K562 (cell line): Measurements from ENCODE around the gene SGMS1. TPM values are rescaled to one million over a fixed set of nuclear protein-coding genes. Genes with fewer than 3 reads are reported as not detected.

Experiments used
- ATAC-seq: fragments of 200-7000 bp; cut with Tn5 transposase; 3 replicates; pipeline ENCODE4 v1.9.1; 2020; ENCODE audit warnings: moderate library complexity
- BruUV-seq: library from RNA; stranded (reverse); fragments of 400-500 nt; replicated peaks from 2 replicates; lab custom pipeline; 2021; lab: Mats Ljungman, UMichigan
- CTCF ChIA-PET: fragments of 300-600 bp; formaldehyde crosslinking; extraction: SDS; loops from one replicate; lab custom pipeline; 2021; ENCODE audit warnings: low intra/inter-chr PET ratio; lab: Yijun Ruan, JAX
- POLR2A ChIA-PET: fragments of 300-600, 350-650 bp; sonication (Branson Sonifier 250); formaldehyde crosslinking; extraction: SDS; loops from one replicate; lab custom pipeline; 2021; ENCODE audit warnings: antibody characterized with exemption, inconsistent platforms; lab: Yijun Ruan, JAX
- DNase-seq, 4 experiments: peaks; one replicate each; pipeline versions ENCODE4 v3.0.0 to v3.0.0-alpha.2; 2011 to 2018; ENCODE audit warnings: low spot score in 3 of 4, mixed read lengths in 3 of 4; ENCODE audit errors: extremely low read depth in 1 of 4
- FAIRE-seq: peaks from 2 replicates; lab custom pipeline; 2011; peaks lifted over from hg19 to GRCh38; lab: Jason Lieb, UNC
- H2AFZ ChIP-seq: 2 replicates; pipeline ENCODE4 v1.6.0; 2011; ENCODE audit warnings: low read depth, low read length, control low read depth, inconsistent platforms
- H3K27ac ChIP-seq: fragments of 200-600 bp; 3 replicates; pipeline ENCODE4 v1.8.0; 2011; ENCODE audit warnings: low read depth, mild to moderate bottlenecking, control low read depth, inconsistent platforms, low read length, moderate library complexity, mixed read lengths; ENCODE audit errors: extremely low read depth
- H3K27me3 ChIP-seq, 2 experiments: fragments of 300-600 bp in 1 of 2; 2 replicates in 1 of 2; 3 replicates in 1 of 2; pipeline versions ENCODE4 v1.6.0 to v1.8.0; 2011; ENCODE audit warnings: inconsistent platforms in 2 of 2, low read length in 2 of 2, mild to moderate bottlenecking in 1 of 2, mixed read lengths in 1 of 2, moderate library complexity in 1 of 2; ENCODE audit not compliant: control insufficient read depth in 2 of 2, insufficient read depth in 2 of 2
- H3K36me3 ChIP-seq: fragments of 300-600 bp; 3 replicates; pipeline ENCODE4 v1.8.0; 2011; ENCODE audit warnings: mild to moderate bottlenecking, low read length, inconsistent platforms; ENCODE audit not compliant: control insufficient read depth, insufficient read depth
- H3K4me1 ChIP-seq, 2 experiments: fragments of 200-600 bp in 1 of 2; replicated peaks in 1 of 2; 2 replicates in 1 of 2; 3 replicates in 1 of 2; pipeline versions ENCODE4 v1.5.1 to v1.8.0; 2011; ENCODE audit warnings: inconsistent platforms in 2 of 2, low read length in 2 of 2, mild to moderate bottlenecking in 1 of 2, mixed read lengths in 1 of 2, moderate library complexity in 1 of 2; ENCODE audit not compliant: control insufficient read depth in 2 of 2, insufficient read depth in 2 of 2
- H3K4me2 ChIP-seq: 2 replicates; pipeline ENCODE4 v1.6.1; 2011; ENCODE audit warnings: low read length, control low read depth, inconsistent platforms, mixed read lengths; ENCODE audit not compliant: insufficient read depth
- H3K4me3 ChIP-seq: fragments of 200-600 bp; sonication (generic), shearing (Covaris generic); 2 replicates; pipeline ENCODE4 v1.5.1; 2016; ENCODE audit warnings: control low read depth, inconsistent platforms
- H3K79me2 ChIP-seq: fragments of 200-600 bp; 3 replicates; pipeline ENCODE4 v1.8.0; 2011; ENCODE audit warnings: low read length, inconsistent platforms; ENCODE audit not compliant: control insufficient read depth, insufficient read depth
- H3K9ac ChIP-seq, 2 experiments: 2 replicates each; pipeline versions ENCODE4 v1.6.0 to v1.6.1; 2011; ENCODE audit warnings: low read depth in 2 of 2, low read length in 2 of 2, control low read depth in 1 of 2, inconsistent platforms in 1 of 2, mild to moderate bottlenecking in 1 of 2, mixed read lengths in 1 of 2; ENCODE audit not compliant: insufficient read depth in 1 of 2
- H3K9me1 ChIP-seq: one replicate; pipeline ENCODE4 v1.6.0; 2011; ENCODE audit warnings: inconsistent platforms, mild to moderate bottlenecking, low read length, moderate library complexity; ENCODE audit not compliant: control insufficient read depth, insufficient read depth
- H3K9me3 ChIP-seq: replicated peaks from 2 replicates; pipeline ENCODE4 v1.5.1; 2011; ENCODE audit warnings: low read depth, low read length, inconsistent platforms; ENCODE audit not compliant: control insufficient read depth, insufficient read depth
- H4K20me1 ChIP-seq: replicated peaks from 2 replicates; pipeline ENCODE4 v1.6.1; 2011; ENCODE audit warnings: low read length, inconsistent platforms, mixed read lengths; ENCODE audit not compliant: control insufficient read depth, insufficient read depth
- BDP1 ChIP-seq: IDR thresholded peaks from 3 replicates; pipeline ENCODE4 v1.6.1; 2011; ENCODE audit not compliant: insufficient read length, insufficient read depth
- EGR1 ChIP-seq: fragments of 450-650 bp; conservative IDR thresholded peaks from 2 replicates; pipeline ENCODE4 v1.6.1; 2017; ENCODE audit warnings: mild to moderate bottlenecking
- EP400 ChIP-seq: fragments of 450-650 bp; IDR thresholded peaks from 2 replicates; pipeline ENCODE4 v1.6.1; 2017; ENCODE audit warnings: antibody characterized with exemption, mild to moderate bottlenecking, moderate library complexity
- MBD2 ChIP-seq: sonication (generic); IDR thresholded peaks from 2 replicates; pipeline ENCODE4 v1.6.1; 2016; ENCODE audit warnings: low read depth, borderline replicate concordance
- NFXL1 ChIP-seq: fragments of 450-650 bp; formaldehyde crosslinking; IDR thresholded peaks from 2 replicates; pipeline ENCODE4 v1.4.0; 2021; ENCODE audit warnings: mild to moderate bottlenecking
- POLR2B ChIP-seq: fragments of 450-650 bp; IDR thresholded peaks from 2 replicates; pipeline ENCODE4 v1.6.1; 2018; ENCODE audit warnings: low read depth; ENCODE audit not compliant: partially characterized antibody
- SPI1 ChIP-seq: IDR thresholded peaks from 2 replicates; pipeline ENCODE4 v1.6.1; 2011; ENCODE audit warnings: low read depth, low read length, control low read depth, borderline replicate concordance
- ZNF134 ChIP-seq: fragments of 250-450 bp; sonication (Bioruptor Pico); conservative IDR thresholded peaks from 2 replicates; pipeline ENCODE4 v1.4.0; 2020
- ZNF174 ChIP-seq: fragments of 250-450 bp; sonication (Bioruptor Pico); IDR thresholded peaks from 2 replicates; pipeline ENCODE4 v1.4.0; 2020; ENCODE audit warnings: mild to moderate bottlenecking
- WGBS: fragments of 100-300 bp; shearing (Covaris generic); methylation state at CpG from one replicate; pipeline ENCODE4 v1.1.6; 2016; ENCODE audit warnings: low coverage, mixed read lengths; ENCODE audit not compliant: insufficient coverage; ENCODE audit errors: missing lambda C conversion rate; 5-methylcytosine and 5-hydroxymethylcytosine counted together
- in situ Hi-C: fragments of 300-500 bp; cut with MboI; formaldehyde crosslinking; loops from 4 replicates; pipeline ENCODE4 v1.15.0; 2018; ENCODE audit warnings: inconsistent platforms, mixed read lengths
- intact Hi-C: fragments of 100-400 bp; cut with micrococcal nuclease; formaldehyde crosslinking; loops from 2 replicates; pipeline ENCODE4 v1.14.2; 2022
- polyA plus RNA-seq, 8 experiments: library from polyadenylated mRNA; depleted of rRNA in 4 of 8; stranded (reverse) in 5 of 8; unstranded in 3 of 8; fragments of >200 nt; fragmentation: Nextera tagmentation in 2 of 8; fragmentation: Illumina TruSeq in 1 of 8; extraction: Ambion mirVana in 2 of 8; extraction: Trizol in 1 of 8; gene quantifications; 2 replicates each; pipeline versions ENCODE4 v1.2.1 to v1.2.3, GENCODE V29; 2011 to 2014; ENCODE audit warnings: inconsistent platforms in 1 of 8, missing spikeins in 1 of 8
- total RNA-seq, 7 experiments: library from RNA; depleted of rRNA in 6 of 7; stranded (reverse); fragments of >200 nt in 6 of 7; fragmentation: Illumina TruSeq in 2 of 7; extraction: Trizol in 2 of 7; gene quantifications; 2 replicates each; pipeline versions ENCODE4 v1.2.1 to v1.2.3, GENCODE V29; 2011 to 2021; ENCODE audit warnings: low replicate concordance in 1 of 7
- TF ChIP-seq, protein P1 (sequence below): fragments of 450-650 bp; IDR thresholded peaks from 2 replicates; pipeline ENCODE4 v1.7.1; 2018; ENCODE audit warnings: mild to moderate bottlenecking, low read depth; ENCODE audit not compliant: partially characterized antibody
- TF ChIP-seq, protein P2 (sequence below): fragments of 450-650 bp; formaldehyde crosslinking; IDR thresholded peaks from 2 replicates; pipeline ENCODE4 v1.4.0; 2020; ENCODE audit warnings: mild to moderate bottlenecking, mixed read lengths

The SGMS1 gene
- total and polyA plus RNA-seq, 9 of the 15 experiments (the other 6 are each of a cell fraction or from before 2014, with no cell fraction given): 22.6 to 232 (median 82.2) TPM

DNA sequence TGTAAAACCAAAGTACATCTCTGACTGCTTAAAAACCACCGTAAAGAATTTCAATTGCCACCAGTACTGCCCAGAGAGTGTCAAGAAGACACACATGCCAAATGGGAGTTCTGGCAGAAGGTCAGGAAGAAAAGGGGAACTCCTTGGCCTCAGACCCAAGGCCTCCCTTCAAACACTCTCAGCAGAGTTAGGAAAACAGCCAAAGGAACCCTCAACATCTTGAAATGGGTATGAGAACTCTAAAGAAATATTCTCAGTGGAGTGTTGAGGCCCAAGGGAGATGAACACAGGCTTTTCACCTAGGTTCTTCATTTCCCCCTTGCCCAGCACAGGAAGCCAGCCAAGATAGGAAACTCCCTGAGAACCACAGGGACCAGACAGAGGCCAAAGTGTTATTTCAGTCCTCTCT lies 276.4 kb downstream of the SGMS1 start:
- CTCF ChIA-PET: no interaction called here
- H3K9ac ChIP-seq: peak overlapping the region in 1 of 2 experiments; percentile 23; a peak in 1 of 4 replicates
- no TSS peak for BruUV-seq
- peaks cover 98% of the 10 kb centered on the region for H3K79me2 ChIP-seq
- peaks cover 0 to 16% of the 10 kb centered on the region in 2 experiments; a peak in 2 of 5 replicates for H3K4me1 ChIP-seq
- H3K4me3 ChIP-seq: no peak overlapping the region
- no peaks in the 10 kb centered on the region for H4K20me1 ChIP-seq
- in situ Hi-C loops: no loop called here
- H2AFZ ChIP-seq: no peak overlapping the region
- FAIRE-seq (no peak), DNase-seq (no peak), ATAC-seq (peak; percentile 58)
- H3K4me2 ChIP-seq: no peak overlapping the region
- 45% methylated on average over 1 of the region's 1 CpG for WGBS
- peaks cover 52% of the 10 kb centered on the region for H3K36me3 ChIP-seq
- peaks cover 25% of the 10 kb centered on the region for H3K9me3 ChIP-seq
- peak overlapping the region; percentile 1; the same call in 1 of the 3 replicates for H3K27ac ChIP-seq
- POLR2A ChIA-PET: interaction anchor here (1.1 to 1.5 kb wide), 2 partner anchors 9 to 11 kb away, joined by 3 read pairs; no protein-coding TSS in a partner anchor
- TF ChIP-seq SPI1 (peak; percentile 94), POLR2B (no peak), EP400 (no peak)
- H3K9me1 ChIP-seq: no peaks in the 10 kb centered on the region
- no peaks in the 10 kb centered on the region for H3K27me3 ChIP-seq
- intact Hi-C loops: no loop called here

DNA sequence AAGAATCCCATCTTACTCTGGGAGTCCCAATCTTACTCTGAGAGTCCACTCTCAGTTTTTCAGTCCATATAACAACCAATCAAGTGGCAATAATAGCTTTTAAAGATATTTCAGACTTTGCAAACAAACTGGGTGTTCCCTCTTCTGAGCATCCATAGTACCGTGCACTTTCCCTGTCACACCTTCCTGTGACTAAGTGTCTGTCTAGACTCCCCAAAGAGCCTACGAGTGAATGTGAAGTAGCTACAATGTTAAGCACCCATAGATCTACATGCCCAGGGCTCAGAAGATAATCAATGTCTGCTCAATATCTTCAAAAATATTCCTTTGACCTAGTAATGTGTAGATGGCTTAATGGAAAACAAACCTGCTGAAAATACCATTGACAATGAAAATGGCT lies 276.8 kb downstream of the SGMS1 start:
- no peak overlapping the region for H3K4me3 ChIP-seq
- H3K9ac ChIP-seq: no peak overlapping the region
- WGBS: 49% methylated on average over 2 of the region's 2 CpGs
- intact Hi-C loops: no loop called here
- no peaks in the 10 kb centered on the region for H4K20me1 ChIP-seq
- peaks cover 98% of the 10 kb centered on the region for H3K79me2 ChIP-seq
- TF ChIP-seq NFXL1 (CRISPR knock-in tag) (no peak), BDP1 (no peak), ZNF174 (CRISPR knock-in tag) (no peak), EGR1 (no peak), MBD2 (no peak), ZNF134 (no peak)
- TF ChIP-seq, protein P1, sequence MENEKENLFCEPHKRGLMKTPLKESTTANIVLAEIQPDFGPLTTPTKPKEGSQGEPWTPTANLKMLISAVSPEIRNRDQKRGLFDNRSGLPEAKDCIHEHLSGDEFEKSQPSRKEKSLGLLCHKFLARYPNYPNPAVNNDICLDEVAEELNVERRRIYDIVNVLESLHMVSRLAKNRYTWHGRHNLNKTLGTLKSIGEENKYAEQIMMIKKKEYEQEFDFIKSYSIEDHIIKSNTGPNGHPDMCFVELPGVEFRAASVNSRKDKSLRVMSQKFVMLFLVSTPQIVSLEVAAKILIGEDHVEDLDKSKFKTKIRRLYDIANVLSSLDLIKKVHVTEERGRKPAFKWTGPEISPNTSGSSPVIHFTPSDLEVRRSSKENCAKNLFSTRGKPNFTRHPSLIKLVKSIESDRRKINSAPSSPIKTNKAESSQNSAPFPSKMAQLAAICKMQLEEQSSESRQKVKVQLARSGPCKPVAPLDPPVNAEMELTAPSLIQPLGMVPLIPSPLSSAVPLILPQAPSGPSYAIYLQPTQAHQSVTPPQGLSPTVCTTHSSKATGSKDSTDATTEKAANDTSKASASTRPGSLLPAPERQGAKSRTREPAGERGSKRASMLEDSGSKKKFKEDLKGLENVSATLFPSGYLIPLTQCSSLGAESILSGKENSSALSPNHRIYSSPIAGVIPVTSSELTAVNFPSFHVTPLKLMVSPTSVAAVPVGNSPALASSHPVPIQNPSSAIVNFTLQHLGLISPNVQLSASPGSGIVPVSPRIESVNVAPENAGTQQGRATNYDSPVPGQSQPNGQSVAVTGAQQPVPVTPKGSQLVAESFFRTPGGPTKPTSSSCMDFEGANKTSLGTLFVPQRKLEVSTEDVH: no peak
- TF ChIP-seq, protein P2, sequence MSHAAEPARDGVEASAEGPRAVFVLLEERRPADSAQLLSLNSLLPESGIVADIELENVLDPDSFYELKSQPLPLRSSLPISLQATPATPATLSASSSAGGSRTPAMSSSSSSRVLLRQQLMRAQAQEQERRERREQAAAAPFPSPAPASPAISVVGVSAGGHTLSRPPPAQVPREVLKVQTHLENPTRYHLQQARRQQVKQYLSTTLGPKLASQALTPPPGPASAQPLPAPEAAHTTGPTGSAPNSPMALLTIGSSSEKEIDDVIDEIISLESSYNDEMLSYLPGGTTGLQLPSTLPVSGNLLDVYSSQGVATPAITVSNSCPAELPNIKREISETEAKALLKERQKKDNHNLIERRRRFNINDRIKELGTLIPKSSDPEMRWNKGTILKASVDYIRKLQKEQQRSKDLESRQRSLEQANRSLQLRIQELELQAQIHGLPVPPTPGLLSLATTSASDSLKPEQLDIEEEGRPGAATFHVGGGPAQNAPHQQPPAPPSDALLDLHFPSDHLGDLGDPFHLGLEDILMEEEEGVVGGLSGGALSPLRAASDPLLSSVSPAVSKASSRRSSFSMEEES (CRISPR knock-in tag): no peak
- no peak for DNase-seq
- in situ Hi-C loops: no loop called here
- H3K27me3 ChIP-seq: no peaks in the 10 kb centered on the region
- ChIA-PET POLR2A (interaction anchor here (1.1 to 1.5 kb wide), 3 partner anchors 9 to 21 kb away, joined by 3 read pairs; no protein-coding TSS in a partner anchor), CTCF (no interaction called here)
- H2AFZ ChIP-seq: no peak overlapping the region
- no TSS peak for BruUV-seq
- peaks cover 21% of the 10 kb centered on the region for H3K9me3 ChIP-seq
- no peak overlapping the region for H3K27ac ChIP-seq
- H3K4me1 ChIP-seq: peaks cover 0 to 14% of the 10 kb centered on the region in 2 experiments; a peak in 2 of 5 replicates
- peak; percentile 29; the same call in 2 of the 3 replicates for ATAC-seq
- no peak for FAIRE-seq
- H3K9me1 ChIP-seq: no peaks in the 10 kb centered on the region
- peaks cover 52% of the 10 kb centered on the region for H3K36me3 ChIP-seq
- H3K4me2 ChIP-seq: no peak overlapping the region
